CD4-positive, alpha-beta T cell (primary cell): Measurements from ENCODE around the gene SLCO2A1. TPM values are rescaled to one million over a fixed set of nuclear protein-coding genes. Genes with fewer than 3 reads are reported as not detected.

Experiments used
- ATAC-seq: fragments of 200-7000 bp; cut with Tn5 transposase; one replicate; pipeline ENCODE4 v1.10.0; 2022; ENCODE audit warnings: mild to moderate bottlenecking; ENCODE audit not compliant: poor library complexity
- CTCF ChIA-PET: fragments of 350-600 bp; sonication (Branson Sonifier 250); formaldehyde crosslinking; loops from one replicate; lab custom pipeline; 2021; ENCODE audit warnings: antibody characterized with exemption, inconsistent platforms; lab: Charles Lee
- POLR2A ChIA-PET: fragments of 350-600 bp; sonication (Branson Sonifier 250); formaldehyde crosslinking; loops from one replicate; lab custom pipeline; 2021; ENCODE audit warnings: antibody characterized with exemption, inconsistent platforms; lab: Charles Lee
- DNase-seq, 14 experiments: peaks; one replicate each; pipeline ENCODE4 v3.0.0-alpha.2; 2013 to 2020; ENCODE audit warnings: mixed read lengths in 2 of 14
- H3K27ac ChIP-seq, 2 donors: one replicate each; pipeline versions ENCODE4 v1.5.1 to v1.7.0; 2013; ENCODE audit warnings: low read length in 2 of 2, low read depth in 1 of 2, mild to moderate bottlenecking in 1 of 2
- H3K27me3 ChIP-seq, 2 experiments: 1 replicate in 1 of 2; 2 replicates in 1 of 2; pipeline versions ENCODE4 v1.6.1 to v1.7.0; 2013; ENCODE audit warnings: low read length in 2 of 2, control low read depth in 1 of 2, mild to moderate bottlenecking in 1 of 2, moderate library complexity in 1 of 2; ENCODE audit not compliant: insufficient read depth in 2 of 2, control insufficient read depth in 1 of 2
- H3K36me3 ChIP-seq: one replicate; pipeline ENCODE4 v1.6.1; 2013; ENCODE audit warnings: low read length, control low read depth; ENCODE audit not compliant: insufficient read depth
- H3K4me1 ChIP-seq: one replicate; pipeline ENCODE4 v1.6.1; 2013; ENCODE audit warnings: low read length, control low read depth; ENCODE audit not compliant: insufficient read depth
- H3K4me3 ChIP-seq: one replicate; pipeline ENCODE4 v1.5.1; 2013; ENCODE audit warnings: mild to moderate bottlenecking, low read length, moderate library complexity
- H3K9me3 ChIP-seq, 2 experiments: 1 replicate in 1 of 2; 2 replicates in 1 of 2; pipeline versions ENCODE4 v1.6.1 to v1.7.0; 2013; ENCODE audit warnings: low read length in 2 of 2, mild to moderate bottlenecking in 2 of 2, control low read depth in 1 of 2, moderate library complexity in 1 of 2; ENCODE audit not compliant: control insufficient read depth in 1 of 2, insufficient read depth in 1 of 2
- H3K27ac Mint-ChIP-seq: one replicate; pipeline ENCODE4 v1.8.0; 2020; ENCODE audit warnings: mixed read lengths
- H3K27me3 Mint-ChIP-seq: one replicate; pipeline ENCODE4 v1.8.0; 2021; ENCODE audit warnings: mixed read lengths
- H3K36me3 Mint-ChIP-seq: one replicate; pipeline ENCODE4 v1.8.0; 2021; ENCODE audit warnings: low read depth, mixed read lengths
- H3K4me1 Mint-ChIP-seq: one replicate; pipeline ENCODE4 v1.8.0; 2021; ENCODE audit warnings: low read depth, mixed read lengths
- H3K4me3 Mint-ChIP-seq: one replicate; pipeline ENCODE4 v1.8.0; 2020; ENCODE audit warnings: mild to moderate bottlenecking, mixed read lengths
- H3K9me3 Mint-ChIP-seq: one replicate; pipeline ENCODE4 v1.8.0; 2020; ENCODE audit warnings: mixed read lengths
- intact Hi-C, 2 experiments: fragments of 100-400 bp; cut with DNase I in 1 of 2; cut with micrococcal nuclease in 1 of 2; formaldehyde crosslinking; loops; one replicate each; pipeline versions ENCODE4 v1.15.1 to v1.9.0; 2023 to 2025; cut with DNase I, micrococcal nuclease
- total RNA-seq, 174 experiments: library from RNA in 2 of 174; stranded (reverse) in 2 of 174; gene quantifications; one replicate each; pipeline ENCODE4 v1.2.3 and lab custom pipeline; 2021 to 2026
- TF ChIP-seq, protein P1 (sequence below): fragments of 200-600 bp; IDR thresholded peaks from one replicate; pipeline ENCODE4 v1.8.0; 2022; ENCODE audit warnings: antibody characterized with exemption, mild to moderate bottlenecking

SLCO2A1 gene
- total RNA-seq, 2 experiments from 2014 or later, result not detected

DNA sequence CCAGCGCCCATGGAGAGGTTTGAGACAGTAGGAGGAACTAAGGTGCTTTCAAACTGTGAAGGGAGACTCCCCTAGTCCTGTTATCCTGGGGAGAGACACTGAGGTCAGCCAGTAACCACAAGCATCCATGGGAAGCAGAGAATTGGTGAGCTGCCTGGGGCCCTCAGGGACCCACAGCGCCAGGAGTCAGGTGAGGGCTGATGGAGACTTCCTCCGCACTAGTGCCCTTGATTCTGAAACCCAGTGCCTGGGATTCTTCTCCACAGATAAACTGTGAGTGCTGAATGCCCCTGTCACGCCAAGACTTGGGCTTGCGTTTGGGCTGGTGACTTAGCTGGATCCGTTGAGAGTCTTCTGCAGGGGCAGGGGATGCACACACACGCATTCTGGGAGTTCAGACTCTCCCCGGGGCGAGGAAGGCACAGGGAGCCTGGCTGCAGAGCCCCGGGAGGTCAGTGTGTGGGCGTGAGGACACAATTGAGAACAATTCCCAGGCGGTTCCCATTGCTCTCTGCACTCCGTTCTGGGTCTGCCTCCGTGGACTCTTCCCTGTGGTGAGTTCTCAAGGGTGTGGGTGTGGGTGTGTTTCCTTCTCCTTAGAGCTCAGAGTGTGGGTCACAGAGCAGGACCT lies 37.9 kb upstream of the SLCO2A1 start:
- H3K27me3 Mint-ChIP-seq, result no peaks in the 10 kb centered on the region
- intact Hi-C loops, result no loop called here

DNA sequence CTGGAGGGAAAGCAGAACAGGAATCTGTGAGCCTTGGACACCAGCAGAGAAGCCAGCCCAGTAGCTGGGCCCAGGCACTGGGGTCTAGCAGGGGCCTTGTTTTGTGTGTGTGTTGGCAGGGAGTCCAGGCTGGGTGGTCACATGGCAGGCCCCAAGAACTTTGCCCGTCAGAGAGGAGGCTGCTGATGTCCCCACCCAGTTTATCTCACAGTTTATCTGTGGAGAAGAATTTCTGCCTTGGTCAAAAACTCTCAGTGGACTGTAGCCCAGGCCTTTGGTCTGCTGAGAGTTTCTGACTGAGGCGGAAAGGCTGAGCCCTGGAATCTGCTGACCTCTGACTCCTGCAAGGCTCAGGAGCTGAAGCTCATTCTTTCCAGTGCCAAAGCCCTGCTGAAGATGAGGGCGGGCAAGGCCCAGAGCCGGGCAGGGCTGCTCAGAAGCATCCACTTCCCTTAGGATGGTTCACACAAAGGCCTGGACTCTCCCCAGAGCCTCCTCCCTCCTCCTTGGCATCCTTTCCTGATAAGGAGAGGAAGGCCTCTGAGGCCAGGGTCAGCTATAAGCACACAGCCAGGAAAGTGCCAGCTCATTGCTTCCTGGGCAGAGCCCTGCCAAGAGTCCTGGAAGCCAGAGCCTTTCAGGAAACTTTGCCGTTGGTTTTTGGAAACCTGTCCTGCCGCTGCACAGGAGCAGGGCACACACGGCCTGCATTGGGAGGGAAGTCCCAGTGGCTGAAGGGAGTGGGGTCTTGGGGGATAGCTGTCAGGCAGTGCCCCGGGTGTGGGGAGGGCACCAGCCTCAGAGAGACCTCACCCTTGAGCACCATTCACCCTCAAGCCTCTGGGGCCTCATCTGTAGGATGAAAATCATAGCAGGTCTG lies 37.2 kb upstream of the SLCO2A1 start:
- Histone ChIP-seq H3K4me3 (no peak overlapping the region), H3K27ac (no peak overlapping the region), H3K27me3 (no peaks in the 10 kb centered on the region), H3K36me3 (no peaks in the 10 kb centered on the region), H3K9me3 (no peaks in the 10 kb centered on the region), H3K4me1 (no peaks in the 10 kb centered on the region)
- no peak overlapping the region for H3K27ac Mint-ChIP-seq
- H3K27me3 Mint-ChIP-seq, result no peaks in the 10 kb centered on the region
- no peak overlapping the region for H3K4me3 Mint-ChIP-seq
- no peaks in the 10 kb centered on the region for H3K36me3 Mint-ChIP-seq
- H3K4me1 Mint-ChIP-seq, result no peaks in the 10 kb centered on the region
- ATAC-seq (no peak), DNase-seq (no peak)
- ChIA-PET POLR2A (no interaction called here), CTCF (no interaction called here)
- TF ChIP-seq, protein P1, sequence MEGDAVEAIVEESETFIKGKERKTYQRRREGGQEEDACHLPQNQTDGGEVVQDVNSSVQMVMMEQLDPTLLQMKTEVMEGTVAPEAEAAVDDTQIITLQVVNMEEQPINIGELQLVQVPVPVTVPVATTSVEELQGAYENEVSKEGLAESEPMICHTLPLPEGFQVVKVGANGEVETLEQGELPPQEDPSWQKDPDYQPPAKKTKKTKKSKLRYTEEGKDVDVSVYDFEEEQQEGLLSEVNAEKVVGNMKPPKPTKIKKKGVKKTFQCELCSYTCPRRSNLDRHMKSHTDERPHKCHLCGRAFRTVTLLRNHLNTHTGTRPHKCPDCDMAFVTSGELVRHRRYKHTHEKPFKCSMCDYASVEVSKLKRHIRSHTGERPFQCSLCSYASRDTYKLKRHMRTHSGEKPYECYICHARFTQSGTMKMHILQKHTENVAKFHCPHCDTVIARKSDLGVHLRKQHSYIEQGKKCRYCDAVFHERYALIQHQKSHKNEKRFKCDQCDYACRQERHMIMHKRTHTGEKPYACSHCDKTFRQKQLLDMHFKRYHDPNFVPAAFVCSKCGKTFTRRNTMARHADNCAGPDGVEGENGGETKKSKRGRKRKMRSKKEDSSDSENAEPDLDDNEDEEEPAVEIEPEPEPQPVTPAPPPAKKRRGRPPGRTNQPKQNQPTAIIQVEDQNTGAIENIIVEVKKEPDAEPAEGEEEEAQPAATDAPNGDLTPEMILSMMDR, result no peak
- no peaks in the 10 kb centered on the region for H3K9me3 Mint-ChIP-seq
- intact Hi-C loops, result no loop called here

More for the DNA sequence above, 37.9 kb upstream of the SLCO2A1 start:
- TF ChIP-seq, protein P1, result no peak
- DNase-seq (no peak), ATAC-seq (no peak)
- no peaks in the 10 kb centered on the region for H3K9me3 ChIP-seq
- CTCF ChIA-PET, result no interaction called here
- no peaks in the 10 kb centered on the region for H3K36me3 ChIP-seq
- no peak overlapping the region for H3K27ac Mint-ChIP-seq
- H3K27me3 ChIP-seq, result no peaks in the 10 kb centered on the region
- H3K27ac ChIP-seq, result no peak overlapping the region
- H3K4me1 ChIP-seq, result no peaks in the 10 kb centered on the region
- H3K36me3 Mint-ChIP-seq, result no peaks in the 10 kb centered on the region
- H3K9me3 Mint-ChIP-seq, result no peaks in the 10 kb centered on the region
- POLR2A ChIA-PET, result no interaction called here
- no peak overlapping the region for H3K4me3 Mint-ChIP-seq
- H3K4me1 Mint-ChIP-seq, result no peaks in the 10 kb centered on the region
- H3K4me3 ChIP-seq, result no peak overlapping the region

DNA sequence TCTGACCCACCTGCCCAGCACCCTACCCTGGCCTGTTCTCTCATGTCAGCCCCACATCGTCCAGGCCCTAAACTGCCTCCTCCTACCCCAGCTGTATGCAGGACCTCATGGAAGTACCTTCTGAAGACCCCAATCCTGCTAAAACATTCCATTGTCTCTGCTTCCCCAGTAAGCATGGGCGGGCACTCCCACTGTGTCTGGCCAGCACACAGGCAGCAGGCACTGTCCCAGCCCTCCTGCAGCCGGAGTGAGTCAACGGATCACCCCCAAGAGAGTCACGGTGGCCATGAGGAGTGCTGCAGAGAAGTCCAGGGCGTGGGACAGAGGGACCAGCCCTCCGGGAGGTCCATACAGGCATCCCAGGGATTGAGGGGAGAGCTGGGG lies 36.4 kb upstream of the SLCO2A1 start:
- H3K27me3 ChIP-seq, result no peaks in the 10 kb centered on the region
- H3K36me3 ChIP-seq, result no peaks in the 10 kb centered on the region
- H3K9me3 ChIP-seq, result no peaks in the 10 kb centered on the region
- Mint-ChIP-seq H3K36me3 (no peaks in the 10 kb centered on the region), H3K27me3 (no peaks in the 10 kb centered on the region), H3K9me3 (no peaks in the 10 kb centered on the region), H3K27ac (no peak overlapping the region), H3K4me3 (no peak overlapping the region), H3K4me1 (no peaks in the 10 kb centered on the region)
- ATAC-seq (no peak), DNase-seq (no peak)
- CTCF ChIA-PET, result no interaction called here
- POLR2A ChIA-PET, result no interaction called here
- intact Hi-C loops, result no loop called here
- H3K4me1 ChIP-seq, result no peaks in the 10 kb centered on the region
- TF ChIP-seq, protein P1, result no peak
- H3K27ac ChIP-seq, result no peak overlapping the region
- no peak overlapping the region for H3K4me3 ChIP-seq
